Caco-2 (cell line): ENCODE results near the gene GRID1. TPM values are rescaled to one million over a fixed set of nuclear protein-coding genes. Genes with fewer than 3 reads are reported as not detected.

Experiments
- BruUV-seq: library from RNA; stranded (reverse); fragments of 400-500 nt; replicated peaks from 2 replicates; lab custom pipeline; 2021; lab: Mats Ljungman, UMichigan
- CTCF ChIA-PET: fragments of 300-600 bp; sonication (Branson Sonifier 250); formaldehyde crosslinking; loops from one replicate; lab custom pipeline; 2022; ENCODE audit warnings: antibody characterized with exemption; lab: Charles Lee
- POLR2A ChIA-PET: fragments of 300-600 bp; sonication (Branson Sonifier 250); formaldehyde crosslinking; loops from one replicate; lab custom pipeline; 2022; ENCODE audit warnings: antibody characterized with exemption; lab: Charles Lee
- DNase-seq, 2 experiments: peaks; one replicate each; pipeline versions ENCODE4 v3.0.0 to v3.0.0-alpha.2; 2020 to 2022
- H3K27me3 ChIP-seq: replicated peaks from 2 replicates; pipeline ENCODE4 v1.6.0; 2011; ENCODE audit warnings: low read length; ENCODE audit not compliant: control insufficient read depth, insufficient read depth
- H3K36me3 ChIP-seq: 2 replicates; pipeline ENCODE4 v1.5.1; 2011; ENCODE audit warnings: low read length; ENCODE audit not compliant: control insufficient read depth, insufficient read depth
- H3K4me1 ChIP-seq: fragments of 250-450 bp; sonication (Bioruptor Pico); 2 replicates; pipeline ENCODE4 v1.5.1; 2020; ENCODE audit warnings: mild to moderate bottlenecking
- H3K4me3 ChIP-seq: 2 replicates; pipeline ENCODE4 v1.5.1; 2011; ENCODE audit warnings: low read depth, mild to moderate bottlenecking, control low read depth, low read length
- H3K9me3 ChIP-seq: fragments of 250-450 bp; sonication (Bioruptor Pico); 2 replicates; pipeline ENCODE4 v1.5.1; 2020; ENCODE audit warnings: mild to moderate bottlenecking, moderate library complexity
- H3K27ac Mint-ChIP-seq: one replicate; pipeline ENCODE4 v1.8.0; 2022; ENCODE audit warnings: mixed read lengths; ENCODE audit not compliant: unreplicated experiment
- H3K27me3 Mint-ChIP-seq: one replicate; pipeline ENCODE4 v1.8.0; 2022; ENCODE audit warnings: mixed read lengths; ENCODE audit not compliant: insufficient read depth, unreplicated experiment
- H3K36me3 Mint-ChIP-seq: one replicate; pipeline ENCODE4 v1.8.0; 2022; ENCODE audit warnings: mild to moderate bottlenecking, mixed read lengths; ENCODE audit not compliant: insufficient read depth, unreplicated experiment
- H3K4me1 Mint-ChIP-seq: one replicate; pipeline ENCODE4 v1.8.0; 2022; ENCODE audit warnings: low read depth, mixed read lengths; ENCODE audit not compliant: unreplicated experiment
- H3K4me3 Mint-ChIP-seq: one replicate; pipeline ENCODE4 v1.8.0; 2022; ENCODE audit warnings: mild to moderate bottlenecking, moderate library complexity, mixed read lengths; ENCODE audit not compliant: unreplicated experiment
- H3K9me3 Mint-ChIP-seq: one replicate; pipeline ENCODE4 v1.8.0; 2022; ENCODE audit warnings: mixed read lengths; ENCODE audit not compliant: unreplicated experiment
- intact Hi-C: fragments of 100-400 bp; cut with micrococcal nuclease; formaldehyde crosslinking; loops from one replicate; pipeline ENCODE4 v1.10.0; 2022; ENCODE audit not compliant: unreplicated experiment
- total RNA-seq: library from RNA; stranded (reverse); gene quantifications from 2 replicates; pipeline ENCODE4 v1.2.3, GENCODE V29; 2022
- TF ChIP-seq, protein P1 (sequence below), 2 experiments: fragments of 200-600 bp in 1 of 2; IDR thresholded peaks; 1 replicate in 1 of 2; 2 replicates in 1 of 2; pipeline versions ENCODE4 v1.5.1 to v1.8.0; 2011 to 2022; ENCODE audit warnings: antibody characterized with exemption in 1 of 2, control low read depth in 1 of 2, inconsistent platforms in 1 of 2, low read depth in 1 of 2, low read length in 1 of 2, mild to moderate bottlenecking in 1 of 2, moderate library complexity in 1 of 2; ENCODE audit not compliant: insufficient read depth in 1 of 2, severe bottlenecking in 1 of 2, unreplicated experiment in 1 of 2

GRID1 gene
- total RNA-seq, 1 experiment from 2014 or later, result 8.0 TPM

DNA sequence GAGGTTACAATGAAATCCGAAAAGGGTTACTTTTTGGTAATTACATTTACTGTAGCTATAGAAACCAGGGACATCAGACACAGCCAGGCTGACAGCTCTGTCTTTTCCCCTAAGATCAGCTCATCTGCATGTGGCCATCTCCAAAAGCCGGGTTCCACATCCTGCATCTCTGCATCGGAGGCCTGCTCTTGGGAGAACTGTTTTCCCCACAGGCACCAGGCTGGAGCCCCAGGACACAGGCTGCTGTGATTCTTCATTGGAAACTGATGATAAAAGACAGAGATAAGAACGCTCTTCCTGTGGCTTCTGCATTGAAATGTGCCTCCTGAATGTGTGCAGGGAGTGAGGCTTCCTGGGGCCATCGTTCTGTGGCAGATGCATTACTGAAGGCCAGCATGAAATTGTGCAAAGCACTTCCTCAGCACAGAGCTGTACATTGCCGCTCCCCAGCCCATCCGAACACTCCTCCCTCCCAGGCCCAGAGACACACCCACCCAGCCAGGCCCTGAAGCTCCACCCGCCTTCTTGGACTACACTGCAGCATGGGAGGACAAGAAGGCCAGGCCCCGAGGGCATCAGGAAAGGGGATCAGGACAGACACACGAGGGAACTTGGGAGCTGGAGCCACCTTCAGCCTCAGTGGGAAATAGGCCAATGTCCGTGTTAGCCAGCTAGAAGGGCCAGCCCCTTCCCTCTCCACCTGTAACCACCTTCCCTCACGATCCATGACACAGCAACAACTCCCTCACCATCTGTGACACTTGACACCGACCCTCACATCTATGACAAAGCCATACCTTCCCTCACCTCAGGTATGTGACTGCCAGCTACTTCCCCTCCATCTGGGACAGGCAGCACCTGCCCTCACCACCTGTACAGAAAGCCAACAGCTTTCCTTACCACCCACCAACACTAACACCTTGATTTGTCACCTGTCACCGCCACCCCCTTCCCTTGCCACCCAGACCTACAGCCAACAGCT lies 113.2 kb downstream of the GRID1 start:
- no TSS peak for BruUV-seq
- Histone ChIP-seq H3K36me3 (no peaks in the 10 kb centered on the region), H3K4me3 (no peak overlapping the region), H3K4me1 (no peaks in the 10 kb centered on the region), H3K27me3 (0 out of 2 replicates have a peak, but pooled peaks cover 1% of the 10 kb centered on the region), H3K9me3 (peaks cover 4% of the 10 kb centered on the region; the same call in 1 of the 2 replicates)
- intact Hi-C loops, result no loop called here
- H3K36me3 Mint-ChIP-seq, result no peaks in the 10 kb centered on the region
- H3K4me1 Mint-ChIP-seq, result no peaks in the 10 kb centered on the region
- TF ChIP-seq, protein P1, sequence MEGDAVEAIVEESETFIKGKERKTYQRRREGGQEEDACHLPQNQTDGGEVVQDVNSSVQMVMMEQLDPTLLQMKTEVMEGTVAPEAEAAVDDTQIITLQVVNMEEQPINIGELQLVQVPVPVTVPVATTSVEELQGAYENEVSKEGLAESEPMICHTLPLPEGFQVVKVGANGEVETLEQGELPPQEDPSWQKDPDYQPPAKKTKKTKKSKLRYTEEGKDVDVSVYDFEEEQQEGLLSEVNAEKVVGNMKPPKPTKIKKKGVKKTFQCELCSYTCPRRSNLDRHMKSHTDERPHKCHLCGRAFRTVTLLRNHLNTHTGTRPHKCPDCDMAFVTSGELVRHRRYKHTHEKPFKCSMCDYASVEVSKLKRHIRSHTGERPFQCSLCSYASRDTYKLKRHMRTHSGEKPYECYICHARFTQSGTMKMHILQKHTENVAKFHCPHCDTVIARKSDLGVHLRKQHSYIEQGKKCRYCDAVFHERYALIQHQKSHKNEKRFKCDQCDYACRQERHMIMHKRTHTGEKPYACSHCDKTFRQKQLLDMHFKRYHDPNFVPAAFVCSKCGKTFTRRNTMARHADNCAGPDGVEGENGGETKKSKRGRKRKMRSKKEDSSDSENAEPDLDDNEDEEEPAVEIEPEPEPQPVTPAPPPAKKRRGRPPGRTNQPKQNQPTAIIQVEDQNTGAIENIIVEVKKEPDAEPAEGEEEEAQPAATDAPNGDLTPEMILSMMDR (IDR thresholded peaks at IDR 0.05; ENCODE audit: insufficient read depth in 1 of 2, low read depth in 1 of 2, low read length in 1 of 2, severe bottlenecking in 1 of 2, unreplicated experiment in 1 of 2), result no peak
- peak; percentile 21 to 45 for DNase-seq
- H3K27me3 Mint-ChIP-seq, result no peaks in the 10 kb centered on the region
- ChIA-PET POLR2A (no interaction called here), CTCF (no interaction called here)
- no peaks in the 10 kb centered on the region for H3K9me3 Mint-ChIP-seq
- H3K4me3 Mint-ChIP-seq, result no peak overlapping the region
- H3K27ac Mint-ChIP-seq, result no peak overlapping the region

DNA sequence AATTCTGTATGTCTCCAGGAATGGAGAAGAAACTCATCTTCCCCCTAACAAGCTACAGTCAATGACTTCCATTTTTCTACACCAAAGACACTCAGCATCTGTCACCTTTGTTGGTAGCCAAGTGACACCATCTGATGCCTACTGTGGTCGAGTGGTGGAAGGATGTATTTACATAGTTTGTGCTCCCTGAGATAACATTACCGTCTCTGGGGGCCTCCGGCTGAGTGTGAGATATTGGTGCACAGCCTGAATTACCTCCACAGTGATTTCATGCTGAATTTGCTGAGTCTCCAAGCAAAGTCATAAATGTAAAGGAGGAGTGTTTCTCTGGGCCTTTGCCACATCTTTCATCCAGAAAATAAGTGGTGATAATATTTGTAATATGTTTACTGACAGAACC lies 114.0 kb downstream of the GRID1 start:
- CTCF ChIA-PET, result no interaction called here
- no TSS peak for BruUV-seq

DNA sequence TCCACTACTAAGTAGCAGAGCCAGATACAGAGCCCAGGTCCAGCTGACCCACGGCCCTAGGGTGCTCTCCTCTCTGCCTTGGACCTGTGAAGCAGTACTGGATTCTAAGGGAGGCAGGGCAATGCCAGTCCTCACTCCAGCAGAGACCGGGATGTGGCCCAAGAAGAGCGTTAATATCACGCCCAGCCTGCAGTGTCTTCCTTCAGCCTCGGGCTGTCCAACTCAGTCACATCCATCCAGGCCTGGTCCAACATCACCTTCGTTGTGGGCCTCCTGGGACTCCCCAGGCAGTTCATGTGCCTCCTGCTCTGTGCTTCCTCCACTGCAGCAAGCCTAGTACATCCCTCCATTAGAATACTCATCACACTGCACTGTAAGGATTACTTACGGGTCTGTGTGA lies 114.5 kb downstream of the GRID1 start:
- Histone ChIP-seq H3K36me3 (no peaks in the 10 kb centered on the region), H3K4me3 (no peak overlapping the region), H3K27me3 (0 out of 2 replicates have a peak, but pooled peaks cover 1% of the 10 kb centered on the region), H3K9me3 (no peaks in the 10 kb centered on the region), H3K4me1 (no peaks in the 10 kb centered on the region)
- TF ChIP-seq, protein P1 (IDR thresholded peaks at IDR 0.05; ENCODE audit: insufficient read depth in 1 of 2, low read depth in 1 of 2, low read length in 1 of 2, severe bottlenecking in 1 of 2, unreplicated experiment in 1 of 2), result no peak
- H3K4me3 Mint-ChIP-seq, result no peak overlapping the region
- H3K9me3 Mint-ChIP-seq, result no peaks in the 10 kb centered on the region
- intact Hi-C loops, result no loop called here
- BruUV-seq, result no TSS peak
- H3K4me1 Mint-ChIP-seq, result no peaks in the 10 kb centered on the region
- DNase-seq, result peak in 1 of 2 experiments; percentile 12
- ChIA-PET POLR2A (no interaction called here), CTCF (no interaction called here)
- no peak overlapping the region for H3K27ac Mint-ChIP-seq
- H3K36me3 Mint-ChIP-seq, result no peaks in the 10 kb centered on the region
- H3K27me3 Mint-ChIP-seq, result no peaks in the 10 kb centered on the region

More for the DNA sequence above, 114.0 kb downstream of the GRID1 start:
- Mint-ChIP-seq H3K4me3 (no peak overlapping the region), H3K4me1 (no peaks in the 10 kb centered on the region), H3K9me3 (no peaks in the 10 kb centered on the region), H3K27ac (no peak overlapping the region), H3K36me3 (no peaks in the 10 kb centered on the region), H3K27me3 (no peaks in the 10 kb centered on the region)
- intact Hi-C loops, result no loop called here
- TF ChIP-seq, protein P1 (IDR thresholded peaks at IDR 0.05; ENCODE audit: insufficient read depth in 1 of 2, low read depth in 1 of 2, low read length in 1 of 2, severe bottlenecking in 1 of 2, unreplicated experiment in 1 of 2), result no peak
- Histone ChIP-seq H3K9me3 (no peaks in the 10 kb centered on the region), H3K27me3 (0 out of 2 replicates have a peak, but pooled peaks cover 1% of the 10 kb centered on the region), H3K4me3 (no peak overlapping the region), H3K4me1 (no peaks in the 10 kb centered on the region), H3K36me3 (no peaks in the 10 kb centered on the region)
- DNase-seq, result no peak
- POLR2A ChIA-PET, result no interaction called here
